Gastroesophageal sphincter (tissue), 4 donors: Measurements from ENCODE around the gene PREPL. TPM values are rescaled to one million over a fixed set of nuclear protein-coding genes. Genes with fewer than 3 reads are reported as not detected.

Experiments used
- ATAC-seq: fragments of 150-250 bp; one replicate; pipeline ENCODE4 v1.9.1; 2016; ENCODE audit warnings: mild to moderate bottlenecking, moderate library complexity
- H3K27ac ChIP-seq, 4 donors: fragments of 200-600 bp; sonication (generic) in 3 of 4; 1 replicate in 3 of 4; 2 replicates in 1 of 4; pipeline ENCODE4 v1.5.1; 2016 to 2019
- H3K27me3 ChIP-seq: fragments of 200-600 bp; sonication (generic); one replicate; pipeline ENCODE4 v1.5.1; 2019
- H3K36me3 ChIP-seq, 2 donors: fragments of 200-600 bp; sonication (generic); one replicate each; pipeline ENCODE4 v1.5.1; 2019; ENCODE audit warnings: control low read depth in 1 of 2
- H3K4me1 ChIP-seq, 3 donors: fragments of 200-600 bp; sonication (generic); 1 replicate in 2 of 3; 2 replicates in 1 of 3; pipeline ENCODE4 v1.5.1; 2016 to 2019; ENCODE audit warnings: control low read depth in 2 of 3
- H3K4me3 ChIP-seq, 2 donors: fragments of 200-600 bp; sonication (generic); one replicate each; pipeline ENCODE4 v1.5.1; 2019; ENCODE audit warnings: mild to moderate bottlenecking in 1 of 2, moderate library complexity in 1 of 2
- H3K9me3 ChIP-seq, 3 donors: fragments of 200-600 bp; sonication (generic); one replicate each; pipeline ENCODE4 v1.5.1; 2017 to 2019; ENCODE audit warnings: control low read depth in 2 of 3
- EP300 ChIP-seq: sonication (generic); formaldehyde crosslinking; IDR thresholded peaks from one replicate; pipeline ENCODE4 v1.6.1; 2017; ENCODE audit warnings: antibody characterized with exemption, mild to moderate bottlenecking
- POLR2A ChIP-seq, 2 donors: fragments of 450-650 bp; IDR thresholded peaks; one replicate each; pipeline ENCODE4 v1.6.1; 2017; ENCODE audit warnings: antibody characterized with exemption in 2 of 2, mild to moderate bottlenecking in 2 of 2, moderate library complexity in 1 of 2
- POLR2AphosphoS5 ChIP-seq: sonication (generic); formaldehyde crosslinking; IDR thresholded peaks from one replicate; pipeline ENCODE4 v1.6.1; 2017; ENCODE audit warnings: antibody characterized with exemption
- WGBS, 2 donors: methylation state at CpG; one replicate each; pipeline ENCODE4 v1.1.5; 2018; ENCODE audit warnings: low coverage in 1 of 2; 5-methylcytosine and 5-hydroxymethylcytosine counted together
- total RNA-seq, 4 donors: library from RNA; depleted of rRNA; stranded (reverse); fragments of >200 nt; gene quantifications; one replicate each; pipeline ENCODE4 v1.1.0, GENCODE V29; 2016
- TF ChIP-seq, protein P1 (sequence below), 4 experiments: fragments of 200-600 bp in 2 of 4; fragments of 450-650 bp in 2 of 4; sonication (generic) in 1 of 4; IDR thresholded peaks; one replicate each; pipeline ENCODE4 v1.5.1; 2017 to 2019; ENCODE audit warnings: antibody characterized with exemption in 4 of 4, mild to moderate bottlenecking in 2 of 4, moderate library complexity in 2 of 4

Gene PREPL
- total RNA-seq, 4 donors from 2014 or later: 38.4 to 63.7 (median 44.3) TPM

DNA sequence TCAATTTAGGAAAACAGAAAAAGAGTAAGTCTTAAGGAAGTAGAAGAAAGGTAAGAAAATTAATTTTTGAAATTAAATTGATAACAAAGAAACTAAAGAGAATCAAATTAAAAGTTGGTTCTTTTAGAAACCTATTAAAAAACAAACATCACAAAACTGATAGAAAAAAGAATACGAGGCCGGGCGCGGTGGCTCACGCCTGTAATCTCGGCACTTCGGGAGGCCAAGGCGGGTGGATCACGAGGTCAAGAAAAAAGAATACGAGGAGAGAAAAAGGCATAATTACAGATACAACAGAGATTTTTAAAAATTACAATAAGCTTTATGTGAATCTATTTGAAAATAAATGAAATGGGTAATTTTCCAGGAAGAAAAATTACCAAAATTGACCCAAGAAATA lies 11.8 kb downstream of the PREPL start:
- Histone ChIP-seq H3K36me3 (peaks cover 0 to 13% of the 10 kb centered on the region in 2 donors), H3K9me3 (no peaks in the 10 kb centered on the region), H3K27me3 (no peaks in the 10 kb centered on the region), H3K4me1 (peaks cover 0 to 46% (median 2%) of the 10 kb centered on the region in 3 donors), H3K4me3 (no peak overlapping the region), H3K27ac (peak overlapping the region in 1 of 4 donors; percentile 63)
- ATAC-seq: no peak
- WGBS, 2 donors: 95 to 100% methylated on average over 7 to 10 of the region's 10 CpGs
- TF ChIP-seq, protein P1, sequence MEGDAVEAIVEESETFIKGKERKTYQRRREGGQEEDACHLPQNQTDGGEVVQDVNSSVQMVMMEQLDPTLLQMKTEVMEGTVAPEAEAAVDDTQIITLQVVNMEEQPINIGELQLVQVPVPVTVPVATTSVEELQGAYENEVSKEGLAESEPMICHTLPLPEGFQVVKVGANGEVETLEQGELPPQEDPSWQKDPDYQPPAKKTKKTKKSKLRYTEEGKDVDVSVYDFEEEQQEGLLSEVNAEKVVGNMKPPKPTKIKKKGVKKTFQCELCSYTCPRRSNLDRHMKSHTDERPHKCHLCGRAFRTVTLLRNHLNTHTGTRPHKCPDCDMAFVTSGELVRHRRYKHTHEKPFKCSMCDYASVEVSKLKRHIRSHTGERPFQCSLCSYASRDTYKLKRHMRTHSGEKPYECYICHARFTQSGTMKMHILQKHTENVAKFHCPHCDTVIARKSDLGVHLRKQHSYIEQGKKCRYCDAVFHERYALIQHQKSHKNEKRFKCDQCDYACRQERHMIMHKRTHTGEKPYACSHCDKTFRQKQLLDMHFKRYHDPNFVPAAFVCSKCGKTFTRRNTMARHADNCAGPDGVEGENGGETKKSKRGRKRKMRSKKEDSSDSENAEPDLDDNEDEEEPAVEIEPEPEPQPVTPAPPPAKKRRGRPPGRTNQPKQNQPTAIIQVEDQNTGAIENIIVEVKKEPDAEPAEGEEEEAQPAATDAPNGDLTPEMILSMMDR (IDR thresholded peaks at IDR 0.05): no peak
- no peak for TF ChIP-seq POLR2A (IDR thresholded peaks at IDR 0.05)
- TF ChIP-seq POLR2AphosphoS5: no peak
- TF ChIP-seq EP300: no peak

GRCh38 chr2:44348400-44348799 lies 12.9 kb downstream of the PREPL start:
- H3K4me3 ChIP-seq: peak overlapping the region in 1 of 2 donors; percentile 1
- peaks cover 0 to 46% (median 2%) of the 10 kb centered on the region in 3 donors for H3K4me1 ChIP-seq
- 7 to 23% methylated on average over 2 of the region's 2 CpGs for WGBS, 2 donors
- peak overlapping the region; percentile 43 to 68 (median 63) for H3K27ac ChIP-seq
- H3K27me3 ChIP-seq: no peaks in the 10 kb centered on the region
- peaks cover 0 to 23% of the 10 kb centered on the region in 2 donors for H3K36me3 ChIP-seq
- TF ChIP-seq EP300 (no peak), POLR2A (IDR thresholded peaks at IDR 0.05) (no peak), POLR2AphosphoS5 (no peak)
- TF ChIP-seq, protein P1 (IDR thresholded peaks at IDR 0.05): no peak
- H3K9me3 ChIP-seq: no peaks in the 10 kb centered on the region
- no peak for ATAC-seq

DNA sequence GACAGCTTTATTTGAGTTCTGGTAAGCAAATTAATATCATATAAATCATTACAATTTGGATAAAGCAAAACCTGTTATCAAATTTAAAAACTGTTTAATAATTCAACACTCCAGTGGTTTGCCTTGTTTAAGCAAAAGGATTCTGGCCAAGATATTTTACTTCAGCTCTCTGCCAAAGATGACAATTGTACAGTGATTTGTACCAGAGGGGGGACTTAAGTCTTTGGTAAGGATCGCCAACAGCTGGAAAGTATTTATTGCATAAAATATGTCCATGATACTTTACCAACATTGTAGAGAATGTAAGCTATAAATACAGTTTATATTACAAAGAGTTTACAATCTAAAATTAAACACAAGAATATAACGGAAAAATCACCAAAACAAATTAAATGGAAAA lies 13.8 kb downstream of the PREPL start:
- Histone ChIP-seq H3K4me1 (peaks cover 0 to 46% (median 2%) of the 10 kb centered on the region in 3 donors), H3K27me3 (no peaks in the 10 kb centered on the region), H3K27ac (peak overlapping the region in 2 of 4 donors; percentile 20), H3K36me3 (peaks cover 0 to 31% of the 10 kb centered on the region in 2 donors), H3K4me3 (no peak overlapping the region), H3K9me3 (no peaks in the 10 kb centered on the region)
- no peak for TF ChIP-seq EP300
- WGBS, 2 donors: 23 to 30% methylated on average over 2 of the region's 2 CpGs
- ATAC-seq: no peak

GRCh38 chr2:44342854-44343253 lies 18.4 kb downstream of the PREPL start:
- H3K4me1 ChIP-seq: peaks cover 0 to 11% (median 2%) of the 10 kb centered on the region in 3 donors
- H3K27ac ChIP-seq: no peak overlapping the region
- peaks cover 0 to 77% of the 10 kb centered on the region in 2 donors for H3K36me3 ChIP-seq
- 79 to 80% methylated on average over 1 of the region's 1 CpG for WGBS, 2 donors
- TF ChIP-seq, protein P1 (IDR thresholded peaks at IDR 0.05): peak in 1 of 4 experiments; percentile 24
- TF ChIP-seq EP300: no peak
- no peaks in the 10 kb centered on the region for H3K27me3 ChIP-seq
- no peak overlapping the region for H3K4me3 ChIP-seq
- ATAC-seq: no peak
- no peaks in the 10 kb centered on the region for H3K9me3 ChIP-seq

GRCh38 chr2:44335806-44336538 lies 25.3 kb downstream of the PREPL start:
- Histone ChIP-seq H3K4me3 (no peak overlapping the region), H3K36me3 (peaks cover 0 to 72% of the 10 kb centered on the region in 2 donors), H3K9me3 (no peaks in the 10 kb centered on the region), H3K27me3 (no peaks in the 10 kb centered on the region), H3K4me1 (peaks cover 0 to 10% (median 2%) of the 10 kb centered on the region in 3 donors), H3K27ac (no peak overlapping the region)
- 95% methylated on average over 2 of the region's 2 CpGs for WGBS, 2 donors
- ATAC-seq: no peak
- TF ChIP-seq, protein P1 (IDR thresholded peaks at IDR 0.05): no peak
- no peak for TF ChIP-seq POLR2AphosphoS5
- TF ChIP-seq POLR2A (IDR thresholded peaks at IDR 0.05): no peak
